Esophagus squamous epithelium (tissue), 4 donors: Measurements from ENCODE around the gene TRABD2B.

ENCODE experiments used
- POLR2A ChIP-seq, 4 donors: fragments of 450-650 bp; IDR thresholded peaks; one replicate each; pipeline ENCODE4 v1.6.1; 2017; ENCODE audit warnings: antibody characterized with exemption in 4 of 4, mild to moderate bottlenecking in 4 of 4, moderate library complexity in 3 of 4
- TF ChIP-seq, protein P1 (sequence below), 6 experiments: fragments of 450-650 bp in 4 of 6; fragments of 200-600 bp in 2 of 6; sonication (generic) in 2 of 6; IDR thresholded peaks; one replicate each; pipeline ENCODE4 v1.5.1; 2016 to 2019; ENCODE audit warnings: antibody characterized with exemption in 6 of 6, mild to moderate bottlenecking in 4 of 6, moderate library complexity in 4 of 6

DNA sequence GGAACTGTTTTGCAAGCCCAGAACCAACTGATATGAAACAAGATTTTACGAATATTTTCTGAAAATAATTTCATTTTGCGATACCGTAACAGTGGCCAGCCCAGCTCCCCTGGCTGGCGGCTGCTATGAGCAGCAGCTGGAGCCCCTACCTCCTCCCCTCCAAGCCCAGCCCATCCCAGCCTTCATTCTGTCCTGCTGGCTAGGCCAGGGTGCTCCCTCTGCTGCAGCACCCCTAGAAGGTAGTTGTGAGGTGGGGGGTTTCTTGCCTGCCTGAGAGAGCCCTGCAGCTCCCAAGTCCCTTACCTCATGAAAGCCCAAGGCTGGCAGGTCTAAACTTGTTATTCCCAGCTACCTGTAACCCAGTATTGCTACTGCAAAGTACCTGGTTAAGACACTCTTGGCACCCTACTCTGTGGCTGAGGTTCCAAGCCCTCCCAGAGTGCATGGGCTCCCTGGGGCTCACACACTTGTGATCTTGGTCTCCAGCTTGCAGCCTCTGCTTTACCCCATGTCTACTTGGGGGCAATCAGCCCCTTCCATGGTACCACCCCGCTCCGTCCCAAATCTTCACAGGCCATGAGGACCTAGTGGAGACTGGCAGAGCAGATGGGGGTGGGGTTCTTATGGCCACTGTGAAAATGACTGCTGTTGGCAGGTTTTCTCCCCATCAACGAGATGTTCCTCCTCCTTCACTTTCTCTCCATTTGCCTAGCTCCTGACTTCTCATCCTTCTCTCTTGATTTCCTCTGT lies 239.8 kb downstream of the TRABD2B start:
- TF ChIP-seq, protein P1, sequence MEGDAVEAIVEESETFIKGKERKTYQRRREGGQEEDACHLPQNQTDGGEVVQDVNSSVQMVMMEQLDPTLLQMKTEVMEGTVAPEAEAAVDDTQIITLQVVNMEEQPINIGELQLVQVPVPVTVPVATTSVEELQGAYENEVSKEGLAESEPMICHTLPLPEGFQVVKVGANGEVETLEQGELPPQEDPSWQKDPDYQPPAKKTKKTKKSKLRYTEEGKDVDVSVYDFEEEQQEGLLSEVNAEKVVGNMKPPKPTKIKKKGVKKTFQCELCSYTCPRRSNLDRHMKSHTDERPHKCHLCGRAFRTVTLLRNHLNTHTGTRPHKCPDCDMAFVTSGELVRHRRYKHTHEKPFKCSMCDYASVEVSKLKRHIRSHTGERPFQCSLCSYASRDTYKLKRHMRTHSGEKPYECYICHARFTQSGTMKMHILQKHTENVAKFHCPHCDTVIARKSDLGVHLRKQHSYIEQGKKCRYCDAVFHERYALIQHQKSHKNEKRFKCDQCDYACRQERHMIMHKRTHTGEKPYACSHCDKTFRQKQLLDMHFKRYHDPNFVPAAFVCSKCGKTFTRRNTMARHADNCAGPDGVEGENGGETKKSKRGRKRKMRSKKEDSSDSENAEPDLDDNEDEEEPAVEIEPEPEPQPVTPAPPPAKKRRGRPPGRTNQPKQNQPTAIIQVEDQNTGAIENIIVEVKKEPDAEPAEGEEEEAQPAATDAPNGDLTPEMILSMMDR (IDR thresholded peaks at IDR 0.05), result no peak
- TF ChIP-seq POLR2A (IDR thresholded peaks at IDR 0.05), result no peak
